Endothelial cell of umbilical vein (primary cell): ENCODE data around the gene IFNA2. TPM values are rescaled to one million over a fixed set of nuclear protein-coding genes. Genes with fewer than 3 reads are reported as not detected.
"Not testable (repeated sequence)": the region's sequence is repeated elsewhere in the genome, so short reads cannot be mapped to it uniquely, and the experiment has no call there.

Experiments
- BruUV-seq: library from RNA; stranded (reverse); fragments of 400-500 nt; replicated peaks from 2 replicates; lab custom pipeline; 2021; lab: Mats Ljungman, UMichigan
- CTCF ChIA-PET: fragments of 300-600, 350-600 bp; sonication (Branson Sonifier 250); formaldehyde crosslinking; loops from one replicate; lab custom pipeline; 2021; ENCODE audit warnings: antibody characterized with exemption, inconsistent platforms; lab: Charles Lee
- POLR2A ChIA-PET: fragments of 300-600, 350-600 bp; sonication (Branson Sonifier 250); formaldehyde crosslinking; loops from one replicate; lab custom pipeline; 2021; ENCODE audit warnings: antibody characterized with exemption, inconsistent platforms; lab: Charles Lee
- DNase-seq: peaks from one replicate; pipeline ENCODE4 v3.0.0-alpha.2; 2011; ENCODE audit warnings: low read depth, low spot score
- FAIRE-seq: peaks from 2 replicates; lab custom pipeline; 2011; peaks lifted over from hg19 to GRCh38; lab: Jason Lieb, UNC
- H2AFZ ChIP-seq: 2 replicates; pipeline ENCODE4 v1.6.0; 2012; ENCODE audit warnings: low read depth, low read length, control low read depth, inconsistent platforms
- H3K27ac ChIP-seq: 2 replicates; pipeline ENCODE4 v1.5.1; 2011; ENCODE audit warnings: low read depth, mild to moderate bottlenecking, control low read depth, low read length, moderate library complexity; ENCODE audit not compliant: insufficient read depth
- H3K27me3 ChIP-seq, 2 experiments: 2 replicates each; pipeline versions ENCODE4 v1.6.0 to v1.6.1; 2011; ENCODE audit warnings: low read length in 2 of 2, mixed read lengths in 1 of 2; ENCODE audit not compliant: control insufficient read depth in 2 of 2, insufficient read depth in 2 of 2
- H3K36me3 ChIP-seq, 2 experiments: 2 replicates in 1 of 2; 3 replicates in 1 of 2; pipeline ENCODE4 v1.5.1; 2011; ENCODE audit warnings: low read length in 2 of 2, mild to moderate bottlenecking in 1 of 2, moderate library complexity in 1 of 2; ENCODE audit not compliant: control insufficient read depth in 2 of 2, insufficient read depth in 2 of 2; ENCODE audit errors: extremely low read depth in 1 of 2
- H3K4me1 ChIP-seq: 3 replicates; pipeline ENCODE4 v1.5.1; 2011; ENCODE audit warnings: mild to moderate bottlenecking, low read length; ENCODE audit not compliant: control insufficient read depth, insufficient read depth; ENCODE audit errors: extremely low read depth
- H3K4me2 ChIP-seq: 2 replicates; pipeline ENCODE4 v1.6.1; 2011; ENCODE audit warnings: low read length, control low read depth, mixed read lengths; ENCODE audit not compliant: insufficient read depth
- H3K4me3 ChIP-seq, 3 experiments: fragments of 200-600 bp in 1 of 3; sonication (generic), shearing (Covaris generic) in 1 of 3; replicated peaks in 1 of 3; 2 replicates each; pipeline ENCODE4 v1.5.1; 2011 to 2016; ENCODE audit warnings: control low read depth in 3 of 3, low read length in 3 of 3, mild to moderate bottlenecking in 2 of 3, inconsistent platforms in 1 of 3, low read depth in 1 of 3, moderate library complexity in 1 of 3; ENCODE audit not compliant: insufficient read depth in 1 of 3
- H3K79me2 ChIP-seq: 2 replicates; pipeline ENCODE4 v1.6.0; 2012; ENCODE audit warnings: low read length, inconsistent platforms; ENCODE audit not compliant: control insufficient read depth, insufficient read depth
- H3K9ac ChIP-seq: replicated peaks from 2 replicates; pipeline ENCODE3; 2011; ENCODE audit warnings: low read length, control low read depth; ENCODE audit not compliant: insufficient read depth; ENCODE audit errors: extremely low read depth
- H3K9me1 ChIP-seq: replicated peaks from 3 replicates; pipeline ENCODE4 v1.6.0; 2011; ENCODE audit warnings: mild to moderate bottlenecking, low read length; ENCODE audit not compliant: control insufficient read depth, insufficient read depth; ENCODE audit errors: extremely low read depth
- H3K9me3 ChIP-seq: replicated peaks from 2 replicates; pipeline ENCODE4 v1.5.1; 2012; ENCODE audit warnings: low read length, inconsistent platforms; ENCODE audit not compliant: control insufficient read depth, insufficient read depth
- H4K20me1 ChIP-seq: replicated peaks from 2 replicates; pipeline ENCODE3; 2011; ENCODE audit warnings: mild to moderate bottlenecking, low read length; ENCODE audit not compliant: control insufficient read depth, insufficient read depth; ENCODE audit errors: extremely low read depth
- CTCF ChIP-seq, 2 donors: IDR thresholded peaks; 1 replicate in 1 of 2; 2 replicates in 1 of 2; pipeline ENCODE4 v1.5.1; 2011; ENCODE audit warnings: low read length in 2 of 2, mild to moderate bottlenecking in 2 of 2, moderate library complexity in 2 of 2, control low read depth in 1 of 2, inconsistent platforms in 1 of 2, low read depth in 1 of 2; ENCODE audit not compliant: insufficient read depth in 1 of 2; ENCODE audit errors: extremely low read depth in 1 of 2
- EZH2 ChIP-seq: IDR thresholded peaks from 2 replicates; pipeline ENCODE4 v1.6.1; 2012; ENCODE audit warnings: borderline replicate concordance, low read depth, mild to moderate bottlenecking, moderate library complexity, low read length, inconsistent platforms; ENCODE audit not compliant: severe bottlenecking
- FOS ChIP-seq: IDR thresholded peaks from 2 replicates; pipeline ENCODE4 v1.6.1; 2011; ENCODE audit warnings: mild to moderate bottlenecking, low read length, moderate library complexity, borderline replicate concordance; ENCODE audit not compliant: insufficient read depth
- GATA2 ChIP-seq: IDR thresholded peaks from 2 replicates; pipeline ENCODE4 v1.7.0; 2011; ENCODE audit warnings: low read depth, mild to moderate bottlenecking, moderate library complexity, mixed read lengths, low read length; ENCODE audit not compliant: insufficient read length, insufficient read depth
- JUN ChIP-seq: IDR thresholded peaks from 2 replicates; pipeline ENCODE4 v1.6.1; 2011; ENCODE audit warnings: borderline replicate concordance, low read depth; ENCODE audit not compliant: insufficient read length, insufficient read depth
- MAX ChIP-seq: IDR thresholded peaks from 2 replicates; pipeline ENCODE4 v1.6.1; 2011; ENCODE audit not compliant: insufficient read depth, insufficient read length
- MYC ChIP-seq: IDR thresholded peaks from one replicate; pipeline ENCODE4 v1.6.1; 2011; ENCODE audit warnings: mild to moderate bottlenecking, low read depth, low read length
- POLR2A ChIP-seq: IDR thresholded peaks from 2 replicates; pipeline ENCODE4 v1.6.1; 2012; ENCODE audit warnings: low read depth, mild to moderate bottlenecking, control low read depth, low read length
- POLR2AphosphoS5 ChIP-seq: IDR thresholded peaks from 2 replicates; pipeline ENCODE4 v1.6.1; 2012; ENCODE audit warnings: low read depth, mild to moderate bottlenecking, control low read depth, low read length, moderate library complexity; ENCODE audit not compliant: insufficient read depth
- dilution Hi-C: fragments of 300-500 bp; cut with MboI; formaldehyde crosslinking; loops from one replicate; pipeline ENCODE4 v1.15.0; 2019; ENCODE audit warnings: low sequenced_read_pairs; ENCODE audit not compliant: extremely low pct_ligation_motif_present
- intact Hi-C: fragments of 100-400 bp; cut with micrococcal nuclease; formaldehyde crosslinking; loops from one replicate; pipeline ENCODE4 v1.10.0; 2022
- polyA plus RNA-seq, 4 experiments: library from polyadenylated mRNA; depleted of rRNA in 3 of 4; stranded (reverse) in 3 of 4; unstranded in 1 of 4; fragments of >200 nt; gene quantifications; 2 replicates each; pipeline versions ENCODE4 v1.2.1 to v1.2.3, GENCODE V29; 2011 to 2012; ENCODE audit warnings: missing spikeins in 1 of 4
- total RNA-seq: library from RNA; stranded (reverse); gene quantifications from 2 replicates; pipeline ENCODE4 v1.2.3, GENCODE V29; 2021

IFNA2 gene
- total and polyA plus RNA-seq, 2 donors (not counting 3 experiments of a cell fraction or from before 2014, with no cell fraction given), result not detected

- Histone ChIP-seq H3K4me2 (no peak overlapping the region), H3K4me3 (no peak overlapping the region), H3K9me1 (no peaks in the 10 kb centered on the region), H3K27me3 (peaks cover 10 to 76% of the 10 kb centered on the region in 2 experiments), H3K79me2 (no peaks in the 10 kb centered on the region), H3K36me3 (no peaks in the 10 kb centered on the region), H2AFZ (no peak overlapping the region), H4K20me1 (no peaks in the 10 kb centered on the region), H3K27ac (no peak overlapping the region), H3K4me1 (no peaks in the 10 kb centered on the region), H3K9me3 (no peaks in the 10 kb centered on the region), H3K9ac (no peak overlapping the region)
- FAIRE-seq, result no peak
- ChIA-PET CTCF (interaction anchor here (2.2 to 5.0 kb wide), 2 partner anchors 11 to 14 kb away, joined by 5 to 37 read pairs; no protein-coding TSS in a partner anchor), POLR2A (no interaction called here)
- TF ChIP-seq CTCF (IDR thresholded peaks at IDR 0.05; ENCODE audit: extremely low read depth in 1 of 2, insufficient read depth in 1 of 2, low read depth in 1 of 2, low read length in 2 of 2), result no peak
- TF ChIP-seq FOS, result no peak
- TF ChIP-seq MAX, result no peak
- TF ChIP-seq JUN, result no peak
- no peak for TF ChIP-seq EZH2
- no peak for TF ChIP-seq MYC
- no peak for TF ChIP-seq POLR2AphosphoS5
- TF ChIP-seq GATA2, result no peak
- TF ChIP-seq POLR2A, result no peak
- no TSS peak for BruUV-seq
- intact Hi-C loops, result no loop called here
- dilution Hi-C loops, result no loop called here
- no peak for DNase-seq
Observed at GRCh38 chr9:21381448-21382339, 3.5 kb downstream of the IFNA2 start.

GRCh38 chr9:21371467-21371866 lies 13.7 kb downstream of the IFNA2 start:
- BruUV-seq, H3K79me2 ChIP-seq, DNase-seq, H2AFZ ChIP-seq, intact Hi-C loops, H3K9me3 ChIP-seq, H3K9ac ChIP-seq, H3K36me3 ChIP-seq, H3K4me2 ChIP-seq, dilution Hi-C loops, H3K27ac ChIP-seq, H3K4me3 ChIP-seq, POLR2A ChIA-PET, H3K9me1 ChIP-seq, H4K20me1 ChIP-seq, H3K4me1 ChIP-seq: not testable (repeated sequence)
- FAIRE-seq, result peak; percentile 4
- peaks cover 0 to 16% of the 10 kb centered on the region in 2 experiments for H3K27me3 ChIP-seq
- CTCF ChIA-PET, result interaction anchor here (2.4 kb wide), 1 partner anchor 25 kb away, joined by 13 read pairs; no protein-coding TSS in a partner anchor
